ENCODE data around the gene BEND2.

The BEND2 gene

DNA sequence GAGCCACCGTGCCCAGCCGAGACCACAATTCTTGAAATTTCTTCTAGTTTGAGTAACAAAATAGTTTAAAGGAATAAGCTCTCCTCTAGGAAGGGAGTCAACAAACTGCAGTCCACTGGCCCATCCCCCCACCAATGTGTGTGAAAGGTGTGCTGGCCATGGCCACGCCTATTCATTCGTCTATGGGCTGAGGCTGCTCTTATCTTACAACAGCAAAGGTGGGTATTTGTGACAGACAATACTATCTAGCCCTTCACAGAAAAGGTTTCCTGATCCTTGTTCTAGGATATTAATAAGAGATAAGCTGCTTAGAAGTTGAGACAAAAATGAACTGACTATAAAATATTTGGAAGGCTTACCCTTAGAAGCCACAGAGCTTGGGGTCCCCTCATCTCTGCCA is 41.2 kb downstream of the BEND2 start:
- no peaks in the 10 kb centered on the region for H3K4me1 ChIP-seq (ENCODE audit: insufficient read depth, low read length, poor library complexity, severe bottlenecking)
- H3K9me2 ChIP-seq (replicated peaks; ENCODE audit: low read depth, low read length), result no peaks in the 10 kb centered on the region
- no peaks in the 10 kb centered on the region for H3K79me2 ChIP-seq (ENCODE audit: insufficient read depth, low read length)

DNA sequence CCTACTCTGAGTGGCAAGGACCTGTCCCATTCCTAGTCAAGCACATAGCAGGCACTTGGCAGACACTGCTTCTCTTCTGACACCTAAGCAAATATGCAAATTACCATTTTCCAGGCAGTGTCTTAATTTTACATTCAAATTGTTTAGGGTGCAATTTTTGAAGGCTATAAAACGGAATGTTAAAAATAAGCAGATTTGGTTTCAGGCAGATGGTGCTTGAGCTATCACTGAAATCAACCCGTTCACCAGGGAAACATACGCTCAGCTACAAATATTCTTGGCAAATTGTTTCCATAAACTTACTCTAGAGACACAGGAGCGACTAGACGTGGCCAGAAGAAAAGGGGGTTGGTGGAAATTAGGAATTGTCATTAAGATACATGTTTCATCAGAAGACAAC is 45.7 kb downstream of the BEND2 start:
- no peaks in the 10 kb centered on the region for H3K9me2 ChIP-seq (replicated peaks; ENCODE audit: low read depth, low read length)
- H3K36me3 ChIP-seq (ENCODE audit: insufficient read depth, low read length), result no peaks in the 10 kb centered on the region
- H4K20me1 ChIP-seq (ENCODE audit: insufficient read depth, low read length, poor library complexity, severe bottlenecking), result no peaks in the 10 kb centered on the region
- H3K4me3 ChIP-seq (ENCODE audit: low read length, poor library complexity, severe bottlenecking), result no peak overlapping the region
- no peaks in the 10 kb centered on the region for H3K4me1 ChIP-seq (ENCODE audit: insufficient read depth, low read length, poor library complexity, severe bottlenecking)
- H3K79me2 ChIP-seq (ENCODE audit: insufficient read depth, low read length), result no peaks in the 10 kb centered on the region
- no peak overlapping the region for H3K4me2 ChIP-seq (ENCODE audit: low read depth, low read length, poor library complexity, severe bottlenecking)
- no peak overlapping the region for H3K9ac ChIP-seq (ENCODE audit: low read depth, low read length, poor library complexity, severe bottlenecking)
- H3K9me3 ChIP-seq (ENCODE audit: insufficient read depth, low read depth, low read length), result no peaks in the 10 kb centered on the region
- TF ChIP-seq, protein P1, sequence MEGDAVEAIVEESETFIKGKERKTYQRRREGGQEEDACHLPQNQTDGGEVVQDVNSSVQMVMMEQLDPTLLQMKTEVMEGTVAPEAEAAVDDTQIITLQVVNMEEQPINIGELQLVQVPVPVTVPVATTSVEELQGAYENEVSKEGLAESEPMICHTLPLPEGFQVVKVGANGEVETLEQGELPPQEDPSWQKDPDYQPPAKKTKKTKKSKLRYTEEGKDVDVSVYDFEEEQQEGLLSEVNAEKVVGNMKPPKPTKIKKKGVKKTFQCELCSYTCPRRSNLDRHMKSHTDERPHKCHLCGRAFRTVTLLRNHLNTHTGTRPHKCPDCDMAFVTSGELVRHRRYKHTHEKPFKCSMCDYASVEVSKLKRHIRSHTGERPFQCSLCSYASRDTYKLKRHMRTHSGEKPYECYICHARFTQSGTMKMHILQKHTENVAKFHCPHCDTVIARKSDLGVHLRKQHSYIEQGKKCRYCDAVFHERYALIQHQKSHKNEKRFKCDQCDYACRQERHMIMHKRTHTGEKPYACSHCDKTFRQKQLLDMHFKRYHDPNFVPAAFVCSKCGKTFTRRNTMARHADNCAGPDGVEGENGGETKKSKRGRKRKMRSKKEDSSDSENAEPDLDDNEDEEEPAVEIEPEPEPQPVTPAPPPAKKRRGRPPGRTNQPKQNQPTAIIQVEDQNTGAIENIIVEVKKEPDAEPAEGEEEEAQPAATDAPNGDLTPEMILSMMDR (conservative IDR thresholded peaks at IDR 0.05; ENCODE audit: low read length), result no peak
- no peak for TF ChIP-seq EZH2phosphoT487 (IDR thresholded peaks at IDR 0.05; ENCODE audit: borderline replicate concordance)
- H3F3A ChIP-seq (ENCODE audit: low read depth), result no peaks in the 10 kb centered on the region
- no peaks in the 10 kb centered on the region for H3K27me3 ChIP-seq (ENCODE audit: insufficient read depth, low read length, poor library complexity, severe bottlenecking)
- H2AFZ ChIP-seq (ENCODE audit: low read length), result no peak overlapping the region

More for the DNA sequence above, 41.2 kb downstream of the BEND2 start:
- Histone ChIP-seq H3K9me3 (ENCODE audit: insufficient read depth, low read depth, low read length) (no peaks in the 10 kb centered on the region), H3K4me3 (ENCODE audit: low read length, poor library complexity, severe bottlenecking) (no peak overlapping the region), H3F3A (ENCODE audit: low read depth) (no peaks in the 10 kb centered on the region), H2AFZ (ENCODE audit: low read length) (no peak overlapping the region), H4K20me1 (ENCODE audit: insufficient read depth, low read length, poor library complexity, severe bottlenecking) (no peaks in the 10 kb centered on the region), H3K27me3 (ENCODE audit: insufficient read depth, low read length, poor library complexity, severe bottlenecking) (no peaks in the 10 kb centered on the region), H3K9ac (ENCODE audit: low read depth, low read length, poor library complexity, severe bottlenecking) (no peak overlapping the region), H3K36me3 (ENCODE audit: insufficient read depth, low read length) (no peaks in the 10 kb centered on the region), H3K4me2 (ENCODE audit: low read depth, low read length, poor library complexity, severe bottlenecking) (no peak overlapping the region)
- no peak for TF ChIP-seq EZH2phosphoT487 (IDR thresholded peaks at IDR 0.05; ENCODE audit: borderline replicate concordance)
- TF ChIP-seq, protein P1 (conservative IDR thresholded peaks at IDR 0.05; ENCODE audit: low read length), result no peak

DNA sequence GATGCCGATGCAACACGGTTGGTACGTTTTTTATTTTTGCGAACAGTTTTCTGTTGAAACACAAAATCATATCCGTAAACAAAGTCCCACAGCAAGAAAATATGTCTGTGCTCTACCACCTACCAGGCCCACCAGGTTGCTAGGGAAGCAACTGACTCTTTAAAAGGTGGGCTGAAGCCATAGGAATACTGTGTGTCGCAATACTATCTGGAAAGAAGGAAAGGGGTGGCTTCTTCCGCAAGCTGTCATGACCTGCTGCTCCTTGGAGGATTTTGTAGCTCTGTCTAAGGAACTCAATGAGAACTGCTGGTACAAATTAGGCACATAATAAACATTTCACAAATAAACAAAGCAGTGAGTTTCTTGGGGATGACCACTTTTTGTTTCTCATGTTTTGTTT is 46.5 kb downstream of the BEND2 start:
- no peaks in the 10 kb centered on the region for H3F3A ChIP-seq (ENCODE audit: low read depth)
- H4K20me1 ChIP-seq (ENCODE audit: insufficient read depth, low read length, poor library complexity, severe bottlenecking), result no peaks in the 10 kb centered on the region

More for the DNA sequence above, 46.5 kb downstream of the BEND2 start:
- Histone ChIP-seq H3K79me2 (ENCODE audit: insufficient read depth, low read length) (no peaks in the 10 kb centered on the region), H3K4me1 (ENCODE audit: insufficient read depth, low read length, poor library complexity, severe bottlenecking) (no peaks in the 10 kb centered on the region), H3K27me3 (ENCODE audit: insufficient read depth, low read length, poor library complexity, severe bottlenecking) (no peaks in the 10 kb centered on the region), H3K9me2 (replicated peaks; ENCODE audit: low read depth, low read length) (no peaks in the 10 kb centered on the region), H3K9me3 (ENCODE audit: insufficient read depth, low read depth, low read length) (no peaks in the 10 kb centered on the region), H3K4me2 (ENCODE audit: low read depth, low read length, poor library complexity, severe bottlenecking) (no peak overlapping the region), H3K9ac (ENCODE audit: low read depth, low read length, poor library complexity, severe bottlenecking) (no peak overlapping the region), H2AFZ (ENCODE audit: low read length) (no peak overlapping the region), H3K4me3 (ENCODE audit: low read length, poor library complexity, severe bottlenecking) (no peak overlapping the region), H3K36me3 (ENCODE audit: insufficient read depth, low read length) (no peaks in the 10 kb centered on the region)
- no peak for TF ChIP-seq EZH2phosphoT487 (IDR thresholded peaks at IDR 0.05; ENCODE audit: borderline replicate concordance)
- TF ChIP-seq, protein P1 (conservative IDR thresholded peaks at IDR 0.05; ENCODE audit: low read length), result no peak

Measured in Loucy (cell line).